Epithelial cell of proximal tubule (primary cell): Measurements from ENCODE around the gene SBK2. TPM values are rescaled to one million over a fixed set of nuclear protein-coding genes. Genes with fewer than 3 reads are reported as not detected.

Experiments used
- DNase-seq: peaks from one replicate; pipeline ENCODE4 v3.0.0-alpha.2; 2011; ENCODE audit warnings: low read depth
- H3K4me3 ChIP-seq: 2 replicates; pipeline ENCODE4 v1.5.1; 2011; ENCODE audit warnings: low read depth, mild to moderate bottlenecking, low read length
- total RNA-seq: library from RNA; depleted of rRNA; stranded (reverse); fragments of >200 nt; gene quantifications from 2 replicates; pipeline ENCODE4 v1.2.3, GENCODE V29; 2015
- TF ChIP-seq, protein P1 (sequence below): conservative IDR thresholded peaks from 2 replicates; pipeline ENCODE4 v1.5.1; 2012; ENCODE audit warnings: low read depth, mild to moderate bottlenecking, low read length

The SBK2 gene
- total RNA-seq, 1 donor from 2014 or later: 2.9 TPM

DNA sequence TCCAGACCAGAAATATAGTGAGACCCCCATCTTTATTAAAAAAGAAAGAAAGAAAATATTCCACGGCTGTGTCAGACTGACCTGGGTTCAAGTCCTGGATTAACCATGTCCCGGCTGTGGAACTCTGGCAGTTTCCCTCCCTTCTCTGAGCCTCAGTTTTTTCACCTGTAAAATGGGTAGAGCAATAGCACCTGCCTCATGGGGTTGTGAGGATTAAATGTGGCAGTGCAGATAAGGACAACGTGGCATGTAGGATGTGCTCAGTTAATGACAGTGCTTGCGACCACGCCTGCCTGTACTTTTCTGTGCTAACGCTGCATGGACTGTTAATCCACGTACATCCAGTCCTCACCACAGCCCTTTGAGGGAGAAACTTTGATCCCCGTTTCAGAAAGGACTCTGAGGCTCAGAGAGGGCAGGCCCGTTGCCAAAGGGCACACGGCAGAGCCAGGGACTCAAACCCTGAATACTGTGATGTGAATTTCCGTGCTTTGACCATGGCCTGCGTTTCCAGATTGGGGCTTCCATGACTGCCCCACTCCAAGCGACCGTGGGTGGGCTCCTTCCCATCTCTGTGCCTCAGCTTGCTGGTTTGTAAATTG, 16.1 kb downstream of the SBK2 start:
- H3K4me3 ChIP-seq: no peak overlapping the region
- DNase-seq: no peak
- TF ChIP-seq, protein P1, sequence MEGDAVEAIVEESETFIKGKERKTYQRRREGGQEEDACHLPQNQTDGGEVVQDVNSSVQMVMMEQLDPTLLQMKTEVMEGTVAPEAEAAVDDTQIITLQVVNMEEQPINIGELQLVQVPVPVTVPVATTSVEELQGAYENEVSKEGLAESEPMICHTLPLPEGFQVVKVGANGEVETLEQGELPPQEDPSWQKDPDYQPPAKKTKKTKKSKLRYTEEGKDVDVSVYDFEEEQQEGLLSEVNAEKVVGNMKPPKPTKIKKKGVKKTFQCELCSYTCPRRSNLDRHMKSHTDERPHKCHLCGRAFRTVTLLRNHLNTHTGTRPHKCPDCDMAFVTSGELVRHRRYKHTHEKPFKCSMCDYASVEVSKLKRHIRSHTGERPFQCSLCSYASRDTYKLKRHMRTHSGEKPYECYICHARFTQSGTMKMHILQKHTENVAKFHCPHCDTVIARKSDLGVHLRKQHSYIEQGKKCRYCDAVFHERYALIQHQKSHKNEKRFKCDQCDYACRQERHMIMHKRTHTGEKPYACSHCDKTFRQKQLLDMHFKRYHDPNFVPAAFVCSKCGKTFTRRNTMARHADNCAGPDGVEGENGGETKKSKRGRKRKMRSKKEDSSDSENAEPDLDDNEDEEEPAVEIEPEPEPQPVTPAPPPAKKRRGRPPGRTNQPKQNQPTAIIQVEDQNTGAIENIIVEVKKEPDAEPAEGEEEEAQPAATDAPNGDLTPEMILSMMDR: no peak

DNA sequence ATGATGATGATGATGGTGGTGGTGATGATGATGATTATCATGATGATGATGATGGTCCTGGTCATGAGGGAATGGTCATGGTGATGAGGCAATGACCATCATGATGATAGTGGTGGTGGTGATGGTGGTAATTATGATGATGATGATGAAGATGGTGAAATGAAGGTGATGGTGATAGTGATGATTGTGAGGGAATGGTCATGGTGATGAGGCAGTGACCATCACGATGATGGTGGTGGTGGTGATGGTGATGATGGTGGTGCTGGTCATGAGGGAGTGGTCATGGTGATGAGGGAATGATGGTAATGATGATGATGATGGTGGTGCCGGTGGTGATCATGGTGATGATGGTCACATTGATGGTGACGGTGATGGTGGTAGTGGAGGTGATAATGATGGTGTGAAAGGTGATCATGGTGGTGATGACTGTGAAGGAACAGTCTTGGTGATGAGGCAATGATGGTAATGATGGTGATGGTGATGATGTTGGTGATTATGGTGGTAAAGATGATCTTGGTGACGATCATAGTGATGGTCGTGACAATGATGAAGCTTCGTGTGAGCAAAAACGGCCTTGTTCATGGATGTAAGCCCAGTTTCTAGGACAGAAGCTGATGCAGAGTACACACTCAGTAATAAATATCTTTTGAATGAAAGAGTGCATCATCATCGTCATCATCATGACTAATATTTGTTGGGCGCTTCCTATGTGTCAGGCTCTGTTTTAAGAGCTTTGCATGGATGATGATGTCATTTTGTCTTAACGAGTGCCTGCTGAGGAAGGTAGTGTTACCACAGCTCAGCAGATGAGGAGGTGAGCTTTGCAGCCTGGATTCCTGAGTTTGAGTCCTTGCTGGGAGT, 17.3 kb downstream of the SBK2 start:
- TF ChIP-seq, protein P1: no peak
- no peak overlapping the region for H3K4me3 ChIP-seq
- no peak for DNase-seq

DNA sequence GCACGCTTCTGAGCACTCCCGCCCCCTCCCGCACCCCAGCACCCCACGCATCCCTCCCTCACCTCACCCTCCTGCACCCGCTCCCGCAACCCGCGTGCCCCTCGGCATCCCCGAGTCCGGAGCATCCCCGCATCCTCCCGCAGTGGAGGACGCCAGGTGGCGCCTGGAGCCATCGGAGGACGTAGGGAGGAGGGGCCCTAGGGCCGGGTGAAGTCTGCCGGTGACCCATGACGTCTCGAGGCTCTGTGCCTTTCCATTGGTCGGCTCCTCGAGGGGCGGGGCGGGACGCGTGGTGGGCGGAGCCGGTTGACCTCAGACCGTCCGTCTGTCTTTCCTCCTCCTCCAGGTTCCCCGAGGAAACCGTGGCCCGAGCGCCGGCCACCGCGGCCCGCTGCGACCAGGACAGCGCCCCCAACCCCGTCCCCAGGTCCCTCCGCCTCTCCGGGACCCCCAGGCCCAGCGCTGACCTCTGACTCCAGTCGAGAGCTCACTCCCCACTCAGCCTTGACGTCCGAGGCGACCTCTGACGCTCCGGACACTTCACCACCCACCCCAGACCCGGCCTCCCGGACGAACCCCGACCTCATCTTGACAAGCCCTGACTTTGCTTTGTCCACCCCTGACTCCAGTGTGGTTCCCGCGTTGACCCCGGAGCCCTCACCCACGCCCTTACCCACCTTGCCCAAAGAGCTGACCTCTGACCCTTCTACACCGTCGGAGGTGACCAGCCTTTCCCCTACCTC, 19.9 kb downstream of the SBK2 start:
- H3K4me3 ChIP-seq: peak overlapping the region; percentile 65
- DNase-seq: peak; percentile 30
- TF ChIP-seq, protein P1: peak; percentile 94

DNA sequence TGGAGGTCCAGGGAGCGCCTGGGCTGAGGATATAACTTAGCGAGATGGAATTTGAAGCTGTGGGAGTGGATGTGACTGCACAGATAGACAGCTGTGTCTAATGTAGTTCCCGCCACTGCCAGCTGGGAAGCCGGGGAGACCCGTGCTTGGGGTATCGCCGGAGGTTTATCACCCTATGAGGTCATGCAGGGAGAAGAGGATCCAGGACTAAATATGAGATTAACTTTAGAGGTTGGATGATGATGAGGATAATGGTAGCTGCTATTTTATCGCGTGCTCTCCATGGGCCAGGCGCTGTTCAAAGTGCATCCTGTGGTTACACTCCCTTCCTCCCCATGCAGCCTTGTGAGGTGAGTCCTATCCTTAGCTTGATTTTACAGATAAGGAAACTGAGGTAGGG, 28.8 kb downstream of the SBK2 start:
- no peak for DNase-seq
- TF ChIP-seq, protein P1: no peak
- no peak overlapping the region for H3K4me3 ChIP-seq

DNA sequence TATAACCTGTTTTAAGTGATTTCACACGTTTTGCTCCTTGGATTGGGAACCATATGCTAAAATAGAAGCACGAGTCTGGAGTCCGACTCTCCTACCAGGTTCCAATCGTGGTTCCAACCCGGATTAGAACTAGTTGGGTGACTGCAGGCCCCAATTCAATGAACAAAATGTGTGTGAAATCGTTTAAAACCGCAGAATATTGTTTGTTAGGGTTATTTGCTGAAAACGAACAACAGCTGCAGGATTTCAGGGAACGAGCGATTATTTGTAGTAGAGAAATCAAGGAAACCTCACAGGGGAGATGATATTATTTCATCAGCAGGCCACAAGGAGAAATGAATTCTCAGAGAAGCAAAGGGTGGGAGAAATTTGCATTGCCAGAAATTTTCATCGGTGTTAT, 32.0 kb downstream of the SBK2 start:
- TF ChIP-seq, protein P1: no peak
- no peak overlapping the region for H3K4me3 ChIP-seq
- DNase-seq: no peak

DNA sequence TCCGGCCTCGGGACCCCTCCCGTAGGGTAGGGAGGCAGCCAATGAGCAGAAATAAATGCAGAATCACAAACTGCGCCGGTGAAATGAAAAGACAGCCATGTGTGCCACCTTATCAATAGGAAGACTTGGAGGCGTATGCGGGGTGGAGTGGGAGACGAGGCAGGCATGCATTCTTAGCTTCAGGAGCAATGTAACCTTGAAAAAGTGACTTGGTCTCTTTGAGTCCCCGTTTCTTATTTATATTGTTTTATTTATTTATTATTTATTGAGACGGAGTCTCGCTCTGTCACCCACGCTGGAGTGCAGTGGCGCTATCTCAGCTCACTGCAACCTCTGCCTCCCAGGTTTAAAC, 32.7 kb downstream of the SBK2 start:
- no peak overlapping the region for H3K4me3 ChIP-seq

More for the DNA sequence above, 32.7 kb downstream of the SBK2 start:
- no peak for DNase-seq
- TF ChIP-seq, protein P1: no peak
